Right lobe of liver (tissue), 6 donors: ENCODE data around the gene KAT6B. TPM values are rescaled to one million over a fixed set of nuclear protein-coding genes. Genes with fewer than 3 reads are reported as not detected.

ENCODE experiments used
- ATAC-seq, 4 donors: fragments of 200-7000 bp; cut with Tn5 transposase; one replicate each; pipeline ENCODE4 v1.9.1; 2020; ENCODE audit warnings: mild to moderate bottlenecking in 4 of 4, moderate library complexity in 4 of 4
- DNase-seq, 3 donors: peaks; one replicate each; pipeline ENCODE4 v3.0.0-alpha.2; 2020
- H3K27ac ChIP-seq, 3 donors: fragments of 200-600 bp; one replicate each; pipeline ENCODE4 v1.8.0; 2022
- H3K27me3 ChIP-seq, 2 donors: fragments of 200-600 bp; one replicate each; pipeline ENCODE4 v1.8.0; 2022
- H3K36me3 ChIP-seq, 4 donors: fragments of 200-600 bp; sonication (generic) in 1 of 4; one replicate each; pipeline versions ENCODE4 v1.5.1 to v1.8.0; 2017 to 2022; ENCODE audit warnings: control low read depth in 1 of 4
- H3K4me1 ChIP-seq, 4 donors: fragments of 200-600 bp; sonication (generic) in 1 of 4; one replicate each; pipeline versions ENCODE4 v1.5.1 to v1.8.0; 2017 to 2022; ENCODE audit warnings: control low read depth in 1 of 4
- H3K4me3 ChIP-seq, 3 donors: fragments of 200-600 bp; one replicate each; pipeline ENCODE4 v1.8.0; 2022
- H3K9me3 ChIP-seq, 4 donors: fragments of 200-600 bp; sonication (generic) in 1 of 4; one replicate each; pipeline versions ENCODE4 v1.5.1 to v1.8.0; 2017 to 2022; ENCODE audit warnings: control low read depth in 1 of 4
- POLR2A ChIP-seq: fragments of 450-650 bp; IDR thresholded peaks from one replicate; pipeline ENCODE4 v1.6.1; 2017; ENCODE audit warnings: antibody characterized with exemption, mild to moderate bottlenecking
- WGBS: methylation state at CpG from one replicate; pipeline ENCODE4 v1.1.6; 2018; ENCODE audit warnings: low coverage, low lambda C conversion rate; ENCODE audit not compliant: insufficient coverage; ENCODE audit errors: missing lambda C conversion rate; 5-methylcytosine and 5-hydroxymethylcytosine counted together
- intact Hi-C, 2 donors: fragments of 100-400 bp; cut with DNase I; formaldehyde crosslinking; loops; one replicate each; pipeline versions ENCODE4 v1.11.2 to v1.14.1; 2022
- total RNA-seq, 6 experiments: library from RNA; depleted of rRNA in 2 of 6; stranded (reverse); fragments of >200 nt in 2 of 6; fragmentation: NEBNext Ultra II Directional in 3 of 6; extraction: Animal tissue kit (Norgen Biotek cat#: 25700) in 3 of 6; gene quantifications; one replicate each; pipeline versions ENCODE4 v1.1.0 to v1.2.4, GENCODE V29; 2016 to 2023
- TF ChIP-seq, protein P1 (sequence below), 4 donors: fragments of 200-600 bp in 3 of 4; fragments of 450-650 bp in 1 of 4; IDR thresholded peaks; one replicate each; pipeline versions ENCODE4 v1.5.1 to v1.8.0; 2016 to 2022; ENCODE audit warnings: antibody characterized with exemption in 4 of 4, mild to moderate bottlenecking in 2 of 4
- donor health status: DM: no; HTN: yes; CAD: no.
- donor health status: DM: no; HTN: no; CAD: no.
- donor health status: DM: no; HTN: no; CAD: no.
- donor health status: DM: no; HTN: yes; CAD: no.
- donor health status: DM: no; HTN: yes; CAD: no.

Gene KAT6B
- total RNA-seq, 6 experiments from 2014 or later = 9.2 to 17.1 (median 10.3) TPM

DNA sequence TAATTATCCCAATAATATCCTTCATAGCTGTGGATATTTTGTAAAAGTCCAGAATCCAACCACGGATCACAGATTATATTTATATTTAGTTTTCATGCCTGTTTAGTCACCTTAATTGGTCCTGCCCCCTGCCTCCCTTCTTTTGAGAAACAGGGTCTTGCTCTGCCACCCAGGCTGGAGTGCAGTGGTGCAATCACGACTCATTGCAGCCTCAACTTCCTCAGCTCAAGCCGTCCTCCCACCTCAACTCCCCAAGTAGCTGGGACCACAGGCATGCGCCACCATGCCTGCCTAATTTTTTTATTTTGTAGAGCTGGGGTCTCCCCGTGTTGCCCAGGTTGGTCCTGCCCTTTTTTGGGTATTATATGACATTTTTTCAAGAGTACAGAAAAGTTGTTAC, 129.4 kb downstream of the KAT6B start:
- intact Hi-C loops = no loop called here
- Histone ChIP-seq H3K9me3 (no peaks in the 10 kb centered on the region), H3K27ac (no peak overlapping the region), H3K27me3 (no peaks in the 10 kb centered on the region), H3K4me1 (peaks cover 0 to 21% (median 6%) of the 10 kb centered on the region in 4 donors), H3K36me3 (no peaks in the 10 kb centered on the region), H3K4me3 (no peak overlapping the region)
- DNase-seq = no peak
- ATAC-seq = no peak
- TF ChIP-seq, protein P1, sequence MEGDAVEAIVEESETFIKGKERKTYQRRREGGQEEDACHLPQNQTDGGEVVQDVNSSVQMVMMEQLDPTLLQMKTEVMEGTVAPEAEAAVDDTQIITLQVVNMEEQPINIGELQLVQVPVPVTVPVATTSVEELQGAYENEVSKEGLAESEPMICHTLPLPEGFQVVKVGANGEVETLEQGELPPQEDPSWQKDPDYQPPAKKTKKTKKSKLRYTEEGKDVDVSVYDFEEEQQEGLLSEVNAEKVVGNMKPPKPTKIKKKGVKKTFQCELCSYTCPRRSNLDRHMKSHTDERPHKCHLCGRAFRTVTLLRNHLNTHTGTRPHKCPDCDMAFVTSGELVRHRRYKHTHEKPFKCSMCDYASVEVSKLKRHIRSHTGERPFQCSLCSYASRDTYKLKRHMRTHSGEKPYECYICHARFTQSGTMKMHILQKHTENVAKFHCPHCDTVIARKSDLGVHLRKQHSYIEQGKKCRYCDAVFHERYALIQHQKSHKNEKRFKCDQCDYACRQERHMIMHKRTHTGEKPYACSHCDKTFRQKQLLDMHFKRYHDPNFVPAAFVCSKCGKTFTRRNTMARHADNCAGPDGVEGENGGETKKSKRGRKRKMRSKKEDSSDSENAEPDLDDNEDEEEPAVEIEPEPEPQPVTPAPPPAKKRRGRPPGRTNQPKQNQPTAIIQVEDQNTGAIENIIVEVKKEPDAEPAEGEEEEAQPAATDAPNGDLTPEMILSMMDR (IDR thresholded peaks at IDR 0.05) = no peak
- TF ChIP-seq POLR2A = no peak
- 90% methylated on average over 3 of the region's 5 CpGs for WGBS

DNA sequence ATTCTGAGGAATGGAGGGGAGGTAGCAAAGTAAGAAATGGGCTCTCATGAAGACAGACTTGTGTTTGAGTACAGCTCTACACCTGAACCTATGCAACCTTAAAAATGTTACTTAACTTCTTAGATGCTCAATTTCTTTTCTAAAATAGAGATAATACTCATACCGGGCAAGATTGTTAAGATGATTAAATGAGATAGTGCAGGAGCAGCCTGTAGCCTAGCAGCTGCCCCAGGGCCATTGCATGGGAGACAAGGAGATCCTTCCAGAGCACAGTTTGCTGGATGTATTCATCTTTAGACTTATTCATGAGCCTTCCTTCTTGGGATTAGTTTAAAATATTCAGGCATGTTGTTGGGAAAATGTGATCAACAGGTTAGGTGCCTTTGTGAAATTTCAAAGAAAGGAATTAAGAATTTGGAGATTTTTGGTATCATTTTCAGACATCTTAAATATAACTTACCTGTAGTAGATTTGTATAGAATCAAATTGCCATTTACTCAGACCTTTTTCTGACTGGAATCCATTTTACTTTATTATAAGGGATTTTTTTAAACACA, 130.2 kb downstream of the KAT6B start:
- 89% methylated on average over 1 of the region's 1 CpG for WGBS
- intact Hi-C loops = no loop called here

DNA sequence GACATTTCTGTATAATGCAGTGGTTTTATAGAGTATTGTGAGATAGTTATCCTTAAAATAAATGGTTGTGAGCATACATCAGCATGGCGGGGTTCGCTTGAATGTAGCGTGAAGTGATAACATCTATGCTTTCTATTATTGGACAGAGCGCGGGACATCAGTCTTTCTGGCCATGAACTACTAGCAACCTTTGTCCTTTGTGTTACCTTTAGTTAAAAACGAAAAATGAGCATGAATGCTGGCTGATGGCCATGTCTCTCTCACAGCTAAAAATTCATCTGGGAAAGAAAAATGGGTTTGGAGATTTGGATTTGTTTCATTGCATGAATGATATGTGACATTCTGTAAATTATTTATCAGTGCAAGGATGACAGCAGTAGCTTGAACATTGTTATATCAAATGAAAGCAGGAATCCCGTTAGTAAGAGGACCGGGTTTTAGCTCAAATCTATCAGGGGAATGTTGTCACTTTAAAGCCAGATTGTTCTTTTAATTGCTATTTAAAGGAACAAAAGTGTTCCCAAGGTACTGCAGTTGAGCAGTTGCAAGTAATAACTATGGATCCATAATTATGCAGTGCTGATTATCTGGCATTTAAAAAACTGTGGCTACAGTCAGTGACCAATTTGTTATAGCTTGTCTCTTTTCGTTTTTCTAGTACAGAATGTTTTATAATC, 131.0 kb downstream of the KAT6B start:
- no peaks in the 10 kb centered on the region for H3K36me3 ChIP-seq
- peak; percentile 70 to 87 (median 82) for ATAC-seq

More for the DNA sequence above, 130.2 kb downstream of the KAT6B start:
- no peaks in the 10 kb centered on the region for H3K9me3 ChIP-seq
- no peak for DNase-seq
- H3K27me3 ChIP-seq = no peaks in the 10 kb centered on the region
- H3K4me3 ChIP-seq = peak overlapping the region in 1 of 3 donors; percentile 4
- no peaks in the 10 kb centered on the region for H3K36me3 ChIP-seq
- H3K27ac ChIP-seq = no peak overlapping the region
- ATAC-seq = no peak
- TF ChIP-seq, protein P1 (IDR thresholded peaks at IDR 0.05) = no peak
- TF ChIP-seq POLR2A = no peak
- H3K4me1 ChIP-seq = peaks cover 0 to 21% (median 6%) of the 10 kb centered on the region in 4 donors

DNA sequence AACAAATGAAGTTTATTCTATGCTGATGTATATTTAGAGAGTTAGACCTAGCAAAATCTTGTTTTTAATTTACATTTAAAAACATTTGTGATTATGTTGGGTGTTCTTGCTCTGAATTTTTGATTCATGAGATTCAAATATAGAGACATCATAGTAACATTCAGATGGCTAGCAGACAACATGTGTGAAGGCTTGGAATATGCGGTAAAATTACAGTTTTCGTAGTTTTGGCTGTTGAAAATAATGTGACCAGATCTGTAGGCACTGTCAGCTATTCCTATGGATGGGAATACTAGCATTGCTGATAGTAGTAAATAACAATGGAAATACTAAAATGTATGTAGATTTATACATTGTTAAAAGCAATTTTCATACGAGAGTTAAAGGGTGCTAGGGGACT, 131.9 kb downstream of the KAT6B start:
- no peak overlapping the region for H3K27ac ChIP-seq
- intact Hi-C loops = no loop called here
- 100% methylated on average over 3 of the region's 3 CpGs for WGBS
- H3K9me3 ChIP-seq = no peaks in the 10 kb centered on the region
- DNase-seq = no peak
- ATAC-seq = no peak
- H3K36me3 ChIP-seq = no peaks in the 10 kb centered on the region
- H3K27me3 ChIP-seq = no peaks in the 10 kb centered on the region
- TF ChIP-seq POLR2A = no peak
- TF ChIP-seq, protein P1 (IDR thresholded peaks at IDR 0.05) = no peak
- H3K4me3 ChIP-seq = no peak overlapping the region
- peaks cover 0 to 17% (median 6%) of the 10 kb centered on the region in 4 donors for H3K4me1 ChIP-seq

More for the DNA sequence above, 131.0 kb downstream of the KAT6B start:
- peak overlapping the region in 1 of 3 donors; percentile 31 for H3K27ac ChIP-seq
- no peak for DNase-seq
- no peak for TF ChIP-seq POLR2A
- TF ChIP-seq, protein P1 (IDR thresholded peaks at IDR 0.05) = no peak
- intact Hi-C loops = no loop called here
- H3K9me3 ChIP-seq = no peaks in the 10 kb centered on the region
- WGBS = 21% methylated on average over 9 of the region's 9 CpGs
- H3K4me1 ChIP-seq = peaks cover 0 to 21% (median 6%) of the 10 kb centered on the region in 4 donors
- peak overlapping the region in 2 of 3 donors; percentile 4 to 27 for H3K4me3 ChIP-seq
- H3K27me3 ChIP-seq = no peaks in the 10 kb centered on the region
